HEK293T (cell line): ENCODE results near the gene MPP4.

Source experiments
- ARNT ChIP-seq: fragments of 450-650 bp; IDR thresholded peaks from 2 replicates; pipeline ENCODE4 v1.6.1; 2017; ENCODE audit warnings: mild to moderate bottlenecking
- BHLHE40 ChIP-seq: fragments of 450-650 bp; IDR thresholded peaks from 2 replicates; pipeline ENCODE4 v1.6.1; 2016; ENCODE audit warnings: mild to moderate bottlenecking, moderate library complexity, borderline replicate concordance
- ELF4 ChIP-seq: fragments of 450-650 bp; IDR thresholded peaks from 2 replicates; pipeline ENCODE4 v1.6.1; 2017; ENCODE audit warnings: antibody characterized with exemption
- FOXK2 ChIP-seq: fragments of 450-650 bp; IDR thresholded peaks from 2 replicates; pipeline ENCODE4 v1.6.1; 2016; ENCODE audit warnings: mild to moderate bottlenecking
- FOXM1 ChIP-seq: fragments of 450-650 bp; IDR thresholded peaks from 2 replicates; pipeline ENCODE4 v1.6.1; 2017; ENCODE audit warnings: mild to moderate bottlenecking, borderline replicate concordance
- L3MBTL2 ChIP-seq: fragments of 450-650 bp; conservative IDR thresholded peaks from 2 replicates; pipeline ENCODE4 v1.6.1; 2016; ENCODE audit warnings: mild to moderate bottlenecking
- NFRKB ChIP-seq: fragments of 450-650 bp; IDR thresholded peaks from 2 replicates; pipeline ENCODE4 v1.6.1; 2016; ENCODE audit warnings: mild to moderate bottlenecking, moderate library complexity
- SP1 ChIP-seq: fragments of 450-650 bp; IDR thresholded peaks from 2 replicates; pipeline ENCODE4 v1.6.1; 2017
- SUZ12 ChIP-seq: fragments of 450-650 bp; IDR thresholded peaks from 2 replicates; pipeline ENCODE4 v1.6.1; 2016; ENCODE audit warnings: mild to moderate bottlenecking
- TARDBP ChIP-seq: fragments of 450-650 bp; IDR thresholded peaks from 2 replicates; pipeline ENCODE4 v1.6.1; 2016
- ZNF384 ChIP-seq: fragments of 450-650 bp; IDR thresholded peaks from 2 replicates; pipeline ENCODE4 v1.6.1; 2016
- TF ChIP-seq, protein P1 (sequence below): fragments of 450-650 bp; IDR thresholded peaks from 2 replicates; pipeline ENCODE4 v1.6.1; 2016

DNA sequence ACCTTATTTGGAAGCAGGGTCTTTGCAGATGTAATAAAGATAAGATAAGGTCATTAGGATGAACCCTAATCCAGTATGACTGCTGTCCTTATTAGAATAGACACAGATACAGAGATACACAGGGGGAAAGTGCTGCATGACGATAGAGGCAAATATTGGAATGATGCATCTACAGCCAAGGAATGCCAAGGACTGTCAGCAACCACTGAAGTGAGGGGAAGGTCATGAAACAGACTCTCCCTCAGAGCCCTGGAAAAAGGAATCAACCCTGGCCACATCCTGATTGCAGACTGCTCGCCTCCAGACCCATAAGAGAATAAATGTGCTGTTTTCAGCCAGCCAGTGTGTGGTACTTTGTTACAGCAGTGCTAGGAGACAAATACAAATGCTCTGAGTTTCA is 69.9 kb downstream of the MPP4 start:
- TF ChIP-seq TARDBP (no peak), BHLHE40 (no peak), FOXM1 (no peak), SUZ12 (no peak), ARNT (no peak), NFRKB (no peak), L3MBTL2 (no peak), ELF4 (no peak), SP1 (no peak), ZNF384 (no peak), FOXK2 (no peak)
- TF ChIP-seq, protein P1, sequence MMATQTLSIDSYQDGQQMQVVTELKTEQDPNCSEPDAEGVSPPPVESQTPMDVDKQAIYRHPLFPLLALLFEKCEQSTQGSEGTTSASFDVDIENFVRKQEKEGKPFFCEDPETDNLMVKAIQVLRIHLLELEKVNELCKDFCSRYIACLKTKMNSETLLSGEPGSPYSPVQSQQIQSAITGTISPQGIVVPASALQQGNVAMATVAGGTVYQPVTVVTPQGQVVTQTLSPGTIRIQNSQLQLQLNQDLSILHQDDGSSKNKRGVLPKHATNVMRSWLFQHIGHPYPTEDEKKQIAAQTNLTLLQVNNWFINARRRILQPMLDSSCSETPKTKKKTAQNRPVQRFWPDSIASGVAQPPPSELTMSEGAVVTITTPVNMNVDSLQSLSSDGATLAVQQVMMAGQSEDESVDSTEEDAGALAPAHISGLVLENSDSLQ: no peak
